ENCODE measurements around the gene SRP68.

- TF ChIP-seq PHB (CRISPR knock-in tag; IDR thresholded peaks at IDR 0.05) (no peak), NCOR1 (IDR thresholded peaks at IDR 0.05) (no peak), SNIP1 (IDR thresholded peaks at IDR 0.05; ENCODE audit: low read depth) (no peak), CTCF (IDR thresholded peaks at IDR 0.05 in 2 of 3, conservative IDR thresholded peaks at IDR 0.05 in 1 of 3; ENCODE audit: insufficient read depth in 2 of 3, low read depth in 1 of 3, low read length in 3 of 3) (peak; percentile 82 to 98 (median 92)), RBM22 (IDR thresholded peaks at IDR 0.05; ENCODE audit: low read depth, low read length, poor library complexity, severe bottlenecking) (no peak), POLR2AphosphoS5 (IDR thresholded peaks at IDR 0.05; ENCODE audit: control insufficient read depth, insufficient read depth, low read depth, low read length) (no peak), GABPA (tag; conservative IDR thresholded peaks at IDR 0.05; ENCODE audit: low read depth) (no peak)
Observed at GRCh38 chr17:76000016-76000754, 72.1 kb downstream of the SRP68 start.
